H7 (cell line): Measurements from ENCODE around the gene CDH23. TPM values are rescaled to one million over a fixed set of nuclear protein-coding genes. Genes with fewer than 3 reads are reported as not detected.

Experiments
- DNase-seq: peaks from one replicate; pipeline ENCODE4 v3.0.0; 2012
- H3K27me3 ChIP-seq: 2 replicates; pipeline ENCODE4 v1.6.0; 2011; ENCODE audit warnings: mild to moderate bottlenecking, low read length; ENCODE audit not compliant: control insufficient read depth, insufficient read depth
- H3K36me3 ChIP-seq: replicated peaks from 2 replicates; pipeline ENCODE4 v1.5.1; 2011; ENCODE audit warnings: low read length; ENCODE audit not compliant: control insufficient read depth, insufficient read depth
- H3K4me3 ChIP-seq: 2 replicates; pipeline ENCODE4 v1.5.1; 2011; ENCODE audit warnings: low read depth, mild to moderate bottlenecking, control low read depth, low read length, moderate library complexity; ENCODE audit not compliant: insufficient read depth
- total RNA-seq: library from RNA; depleted of rRNA; stranded (reverse); fragments of >200 nt; shearing (Covaris generic); gene quantifications from 2 replicates; pipeline ENCODE4 v1.2.3, GENCODE V29; 2014

CDH23 gene
- total RNA-seq, 1 experiment from 2014 or later = 4.5 TPM

DNA sequence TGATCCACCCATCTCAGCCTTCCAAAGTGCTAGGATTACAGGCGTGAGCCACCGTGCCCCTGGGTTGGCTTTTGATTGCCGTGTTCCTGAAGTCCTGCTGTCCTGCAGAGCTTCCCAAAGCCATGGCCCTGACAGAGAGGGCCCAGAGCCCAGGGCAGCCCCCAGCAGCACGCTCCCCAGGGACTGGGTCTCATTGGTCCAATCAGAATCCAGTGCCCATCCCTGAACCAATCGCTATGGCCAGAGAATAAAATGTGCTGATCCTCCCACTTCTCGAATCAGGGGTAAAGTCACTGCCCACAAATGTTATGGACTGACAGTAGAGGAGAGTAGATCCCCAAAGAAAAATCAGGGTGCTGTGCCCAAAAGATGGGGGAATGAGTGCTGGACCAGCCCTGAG is 327.8 kb downstream of the CDH23 start:
- H3K27me3 ChIP-seq = no peaks in the 10 kb centered on the region
- H3K36me3 ChIP-seq = no peaks in the 10 kb centered on the region
- no peak for DNase-seq
- H3K4me3 ChIP-seq = no peak overlapping the region

DNA sequence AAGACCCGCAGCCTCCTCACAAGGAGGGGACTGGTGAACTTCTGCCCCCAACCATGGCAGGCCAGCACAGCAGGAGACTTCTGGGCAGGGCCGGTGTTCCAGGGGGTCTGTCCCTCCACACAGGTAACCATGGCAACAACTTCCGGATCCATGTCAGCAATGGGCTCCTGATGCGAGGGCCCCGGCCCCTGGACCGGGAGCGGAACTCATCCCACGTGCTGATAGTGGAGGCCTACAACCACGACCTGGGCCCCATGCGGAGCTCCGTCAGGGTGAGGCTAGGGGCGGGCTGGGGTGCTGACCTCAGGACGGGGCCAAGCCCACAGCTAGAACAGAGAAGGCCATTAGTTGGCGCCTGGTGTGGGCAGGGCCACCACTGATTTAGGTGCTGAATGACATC is 328.5 kb downstream of the CDH23 start:
- no peaks in the 10 kb centered on the region for H3K27me3 ChIP-seq
- no peaks in the 10 kb centered on the region for H3K36me3 ChIP-seq
- DNase-seq = no peak
- H3K4me3 ChIP-seq = no peak overlapping the region

DNA sequence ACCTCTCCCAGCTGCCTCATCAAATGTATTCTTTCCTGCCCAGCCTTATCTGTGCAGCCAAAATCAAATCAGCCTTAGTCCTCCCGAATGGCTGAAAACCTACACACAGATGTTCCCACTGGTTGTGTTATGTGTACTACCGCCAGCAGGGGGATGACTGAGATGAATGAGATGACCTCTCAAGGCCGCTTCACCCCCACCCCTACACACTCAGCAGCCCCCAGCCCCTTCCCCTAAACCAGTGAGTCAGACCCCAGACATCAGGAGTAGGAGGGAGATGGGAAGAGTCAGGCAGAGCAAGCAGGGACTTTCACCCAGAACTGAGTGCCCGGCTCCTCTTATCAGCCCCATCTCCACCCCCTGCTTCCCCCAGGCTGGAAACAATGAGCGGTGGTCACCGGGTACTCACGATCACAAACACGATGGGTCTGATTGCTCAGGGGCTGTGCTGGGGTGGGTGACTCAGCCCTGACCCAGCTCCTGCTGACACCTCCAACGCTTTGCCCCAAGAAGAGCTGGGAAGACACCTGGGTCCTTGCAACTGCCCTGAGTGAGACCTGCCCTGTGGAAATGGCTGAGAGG is 329.4 kb downstream of the CDH23 start:
- Histone ChIP-seq H3K36me3 (no peaks in the 10 kb centered on the region), H3K4me3 (no peak overlapping the region), H3K27me3 (no peaks in the 10 kb centered on the region)
- DNase-seq = peak; percentile 89

DNA sequence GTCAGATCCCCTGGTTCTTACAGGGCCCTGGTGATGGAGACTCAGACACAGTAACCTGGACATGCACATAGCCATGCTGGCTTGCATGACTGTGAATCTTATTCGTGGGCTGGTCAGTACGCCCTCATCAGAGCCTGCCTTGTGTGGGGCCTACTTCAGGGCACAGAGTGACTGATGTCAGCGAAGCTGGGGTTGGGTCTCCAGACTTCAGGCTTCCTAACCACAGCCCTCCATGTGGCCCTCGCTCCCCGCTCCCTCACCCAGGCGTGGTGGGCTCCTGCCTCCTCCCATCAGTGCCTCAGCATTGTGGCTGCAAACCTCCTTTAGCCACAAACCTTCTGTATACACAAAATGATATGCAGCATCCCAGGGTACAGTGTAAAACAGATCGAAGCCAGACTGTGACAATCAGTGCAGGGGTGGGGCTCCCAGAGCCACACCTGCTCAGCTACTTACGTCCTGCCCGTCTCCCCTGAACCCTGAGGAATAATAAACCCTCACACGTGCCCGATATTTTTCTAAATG is 329.9 kb downstream of the CDH23 start:
- Histone ChIP-seq H3K36me3 (no peaks in the 10 kb centered on the region), H3K4me3 (no peak overlapping the region), H3K27me3 (no peaks in the 10 kb centered on the region)
- no peak for DNase-seq

- DNase-seq = no peak
- Histone ChIP-seq H3K36me3 (no peaks in the 10 kb centered on the region), H3K4me3 (no peak overlapping the region), H3K27me3 (no peaks in the 10 kb centered on the region)
These were observed 330.5 kb downstream of the CDH23 start for GRCh38 chr10:71727105-71727737.

GRCh38 chr10:71727738-71728737 is 331.3 kb downstream of the CDH23 start:
- Histone ChIP-seq H3K27me3 (no peaks in the 10 kb centered on the region), H3K36me3 (no peaks in the 10 kb centered on the region), H3K4me3 (no peak overlapping the region)
- no peak for DNase-seq

DNA sequence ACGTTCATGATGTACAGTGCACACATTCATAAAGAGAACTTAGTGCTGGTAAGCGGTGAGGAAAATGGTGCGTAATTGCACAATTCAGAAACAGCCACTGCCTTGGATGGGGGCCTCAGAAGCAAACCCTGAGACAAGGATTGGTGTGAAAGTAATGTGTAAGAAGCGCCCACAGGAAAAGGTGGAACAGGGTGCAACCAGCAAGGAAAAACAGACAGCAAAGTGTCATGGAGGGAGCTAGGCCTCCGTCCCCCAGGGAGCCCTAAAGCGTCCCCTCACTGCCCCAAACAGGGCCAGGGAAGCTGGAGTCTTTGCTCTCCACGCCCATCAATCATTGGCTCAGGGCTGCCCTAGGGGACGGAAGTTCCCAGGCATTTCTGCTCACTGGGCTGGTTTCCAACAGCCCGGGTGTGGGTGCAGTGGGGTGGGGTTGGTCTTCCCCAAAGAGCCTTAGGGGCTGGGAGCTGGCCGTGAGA is 332.5 kb downstream of the CDH23 start:
- DNase-seq = no peak
- Histone ChIP-seq H3K27me3 (no peaks in the 10 kb centered on the region), H3K36me3 (no peaks in the 10 kb centered on the region), H3K4me3 (no peak overlapping the region)

- Histone ChIP-seq H3K36me3 (no peaks in the 10 kb centered on the region), H3K4me3 (no peak overlapping the region), H3K27me3 (no peaks in the 10 kb centered on the region)
- no peak for DNase-seq
These were observed 335.1 kb downstream of the CDH23 start for GRCh38 chr10:71731791-71732190.

DNA sequence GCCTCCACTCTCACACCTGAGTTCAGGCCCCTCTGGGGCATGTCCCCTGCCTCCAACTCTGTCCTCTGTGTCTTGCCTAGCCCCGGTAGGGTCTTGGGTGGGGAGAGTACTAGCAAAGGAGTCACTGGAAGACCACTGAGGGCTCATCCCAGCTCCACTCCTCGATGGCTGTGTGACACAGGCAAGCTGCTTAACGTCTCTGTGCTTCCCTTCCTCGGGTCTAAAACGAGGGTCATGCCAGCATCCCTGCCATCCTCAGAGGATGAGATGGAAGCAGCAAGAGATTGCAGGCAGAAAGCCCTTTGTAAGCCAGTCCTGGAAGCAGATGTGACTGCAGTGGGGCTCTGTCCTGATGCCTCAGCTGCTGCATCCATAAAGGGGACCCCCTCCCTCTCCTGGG is 338.1 kb downstream of the CDH23 start:
- Histone ChIP-seq H3K27me3 (no peaks in the 10 kb centered on the region), H3K4me3 (no peak overlapping the region), H3K36me3 (no peaks in the 10 kb centered on the region)
- no peak for DNase-seq

DNA sequence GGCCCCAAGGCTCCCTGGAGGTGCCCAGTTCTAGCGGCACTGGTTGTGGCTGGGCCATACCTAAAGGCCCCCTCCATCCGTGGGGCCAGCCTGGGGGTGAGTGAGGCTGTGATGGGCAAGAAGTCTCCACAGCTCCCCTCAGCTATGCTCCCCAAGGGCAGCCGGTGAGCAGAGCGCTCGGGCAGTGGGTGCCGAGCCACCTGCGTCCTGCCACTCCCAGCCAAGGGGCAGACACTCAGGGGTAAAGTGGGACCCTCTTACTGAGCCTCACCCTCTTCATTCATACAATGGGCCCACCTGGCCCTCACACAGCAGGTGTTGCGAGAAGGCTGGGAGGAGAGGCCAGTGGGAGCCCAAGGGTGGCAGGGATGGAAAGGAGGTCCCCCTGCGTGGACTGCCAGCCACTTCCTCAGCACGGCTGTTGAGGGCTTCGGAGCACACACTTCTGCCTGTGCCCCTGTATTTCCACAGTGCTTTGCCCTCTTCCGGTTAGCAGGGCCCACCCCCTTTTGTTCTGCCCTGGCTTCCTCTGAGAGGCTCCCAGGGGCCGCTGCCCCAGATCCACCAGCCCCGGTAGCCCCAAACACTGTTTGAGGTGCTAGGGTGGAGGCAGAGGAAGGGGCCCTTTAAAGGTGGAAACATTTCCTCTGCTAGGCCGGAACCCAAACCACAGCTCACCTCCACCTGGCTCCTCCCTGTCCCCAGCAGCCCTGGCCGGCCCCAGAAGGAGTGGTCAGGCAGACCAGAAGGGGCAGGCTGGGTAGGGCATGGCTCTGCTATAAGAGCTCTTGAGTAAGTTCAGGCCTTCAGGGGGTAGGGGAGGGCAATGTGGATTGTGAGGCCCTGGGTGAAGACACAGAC is 339.2 kb downstream of the CDH23 start:
- no peaks in the 10 kb centered on the region for H3K36me3 ChIP-seq
- H3K4me3 ChIP-seq = no peak overlapping the region
- DNase-seq = peak; percentile 73
- H3K27me3 ChIP-seq = no peaks in the 10 kb centered on the region

DNA sequence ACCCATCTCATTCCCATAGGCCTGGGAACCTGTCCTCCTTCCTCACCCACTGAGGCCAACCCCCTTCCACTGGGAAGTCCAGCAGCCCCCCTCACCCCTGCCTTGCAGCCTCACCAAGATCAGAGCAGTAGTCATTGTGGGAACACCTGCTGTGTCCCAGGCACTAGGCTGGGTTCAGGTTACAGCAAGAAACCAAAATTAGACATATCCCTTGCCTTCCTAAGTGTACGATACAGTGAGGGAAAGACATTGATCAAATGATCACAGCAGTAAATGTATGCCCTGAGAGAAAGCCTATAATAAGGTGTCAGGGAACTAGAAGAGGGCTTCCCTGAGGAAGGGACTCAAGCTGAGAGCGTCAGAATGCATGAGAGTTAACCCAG is 339.8 kb downstream of the CDH23 start:
- no peaks in the 10 kb centered on the region for H3K36me3 ChIP-seq

GRCh38 chr10:71737001-71737833 is 340.5 kb downstream of the CDH23 start:
- no peak overlapping the region for H3K4me3 ChIP-seq
- no peaks in the 10 kb centered on the region for H3K36me3 ChIP-seq
- no peak for DNase-seq
- H3K27me3 ChIP-seq = no peaks in the 10 kb centered on the region

More for the DNA sequence above, 339.8 kb downstream of the CDH23 start:
- Histone ChIP-seq H3K27me3 (no peaks in the 10 kb centered on the region), H3K4me3 (no peak overlapping the region)
- no peak for DNase-seq

DNA sequence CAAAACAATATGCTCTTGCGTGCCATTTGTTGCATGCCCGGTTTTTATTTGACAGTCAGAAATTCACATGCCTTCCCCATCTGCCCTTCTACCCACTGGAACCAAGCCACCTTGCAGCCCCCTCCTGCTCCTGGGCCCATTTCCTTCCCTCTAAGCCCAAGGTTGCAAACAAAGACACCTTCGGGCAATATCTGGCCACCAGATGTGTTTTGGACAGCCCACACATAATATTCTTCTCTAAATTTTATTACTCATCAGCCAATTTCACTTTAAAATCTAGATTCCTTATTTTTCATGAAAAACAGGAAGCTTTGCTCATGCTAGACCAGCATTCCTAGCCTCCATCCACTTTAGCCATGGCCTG is 341.1 kb downstream of the CDH23 start:
- DNase-seq = no peak
- no peak overlapping the region for H3K4me3 ChIP-seq
- H3K27me3 ChIP-seq = no peaks in the 10 kb centered on the region
- no peaks in the 10 kb centered on the region for H3K36me3 ChIP-seq
